Aorta (tissue), 5 donors: ENCODE data around the gene PLCXD1. TPM values are rescaled to one million over a fixed set of nuclear protein-coding genes. Genes with fewer than 3 reads are reported as not detected.
"Not testable (repeated sequence)": the region's sequence is repeated elsewhere in the genome, so short reads cannot be mapped to it uniquely, and the experiment has no call there.

ENCODE experiments used
- ATAC-seq: fragments of 200-7000 bp; cut with Tn5 transposase; one replicate; pipeline ENCODE4 v1.9.1; 2022; ENCODE audit warnings: moderate library complexity; ENCODE audit not compliant: low FRiP score
- DNase-seq, 2 donors: peaks; one replicate each; pipeline ENCODE4 v3.0.0-alpha.2; 2020
- H3K27ac ChIP-seq, 2 donors: one replicate each; pipeline ENCODE4 v1.5.1; 2013; ENCODE audit warnings: low read length in 2 of 2, mild to moderate bottlenecking in 2 of 2, moderate library complexity in 2 of 2, control low read depth in 1 of 2, inconsistent platforms in 1 of 2, low read depth in 1 of 2
- H3K27me3 ChIP-seq, 2 donors: one replicate each; pipeline ENCODE4 v1.6.1; 2013; ENCODE audit warnings: control low read depth in 1 of 2, low read length in 1 of 2, mild to moderate bottlenecking in 1 of 2, moderate library complexity in 1 of 2; ENCODE audit not compliant: insufficient read depth in 2 of 2, control insufficient read depth in 1 of 2
- H3K36me3 ChIP-seq, 2 donors: one replicate each; pipeline ENCODE4 v1.6.1; 2013; ENCODE audit warnings: control low read depth in 1 of 2, low read length in 1 of 2, mild to moderate bottlenecking in 1 of 2; ENCODE audit not compliant: insufficient read depth in 2 of 2, control insufficient read depth in 1 of 2
- H3K4me1 ChIP-seq, 2 donors: one replicate each; pipeline ENCODE4 v1.6.1; 2013; ENCODE audit warnings: low read length in 2 of 2, control low read depth in 1 of 2, mild to moderate bottlenecking in 1 of 2, moderate library complexity in 1 of 2; ENCODE audit not compliant: insufficient read depth in 2 of 2, control insufficient read depth in 1 of 2
- H3K4me3 ChIP-seq, 2 donors: one replicate each; pipeline ENCODE4 v1.5.1; 2013; ENCODE audit warnings: low read length in 2 of 2, control low read depth in 1 of 2, mild to moderate bottlenecking in 1 of 2
- H3K9me3 ChIP-seq: one replicate; pipeline ENCODE4 v1.6.1; 2013; ENCODE audit warnings: mild to moderate bottlenecking, low read length; ENCODE audit not compliant: control insufficient read depth
- WGBS, 2 donors: extraction: QIAGEN DNeasy Blood & Tissue Kit; methylation state at CpG; one replicate each; pipeline ENCODE4 v1.1.7; 2013; 5-methylcytosine and 5-hydroxymethylcytosine counted together
- intact Hi-C, 2 donors: fragments of 100-400 bp; cut with DNase I; formaldehyde crosslinking; loops; one replicate each; pipeline versions ENCODE4 v1.14.2 to v1.15.0; 2022
- long read RNA-seq, 2 donors: library from polyadenylated mRNA; unstranded; transcript quantifications; one replicate each; pipeline ENCODE4 v2.0.0, GENCODE V29; 2020 to 2021
- polyA plus RNA-seq, 2 donors: library from polyadenylated mRNA; stranded (reverse); fragments of 200-250 nt; gene quantifications; one replicate each; pipeline ENCODE4 v1.2.3, GENCODE V29; 2013
- total RNA-seq, 2 donors: library from RNA; stranded (reverse); fragmentation: NEBNext Ultra II Directional; extraction: Animal tissue kit (Norgen Biotek cat#: 25700); gene quantifications; one replicate each; pipeline ENCODE4 v1.2.1, GENCODE V29; 2021
- donor health status: healthy with polysubstance abuse.
- donor health status: Bipolar disorder and iron deficiency.
- donor health status: DM: no; HTN: no; CAD: no.
- donor health status: DM: no; HTN: no; CAD: no.
- donor health status: DM: yes; HTN: yes; CAD: no.

The PLCXD1 gene
- total RNA-seq, result 1 to 10 TPM; 3.7 to 9.7 TPM
- 10 to 100 TPM in 1 of 2 donors, 1 to 10 TPM in 1; 1.3 to 16.3 TPM for polyA plus RNA-seq
- long read RNA-seq, donor 1, partial matches to known transcripts, result 0 of 1 reads
- long read RNA-seq, donor 1, other reads (novel, unspliced or antisense), result 1 of 1 reads
- long read RNA-seq, donor 2, partial matches to known transcripts, result 0 of 7 reads
- long read RNA-seq, donor 2, other reads (novel, unspliced or antisense), result 7 of 7 reads

DNA sequence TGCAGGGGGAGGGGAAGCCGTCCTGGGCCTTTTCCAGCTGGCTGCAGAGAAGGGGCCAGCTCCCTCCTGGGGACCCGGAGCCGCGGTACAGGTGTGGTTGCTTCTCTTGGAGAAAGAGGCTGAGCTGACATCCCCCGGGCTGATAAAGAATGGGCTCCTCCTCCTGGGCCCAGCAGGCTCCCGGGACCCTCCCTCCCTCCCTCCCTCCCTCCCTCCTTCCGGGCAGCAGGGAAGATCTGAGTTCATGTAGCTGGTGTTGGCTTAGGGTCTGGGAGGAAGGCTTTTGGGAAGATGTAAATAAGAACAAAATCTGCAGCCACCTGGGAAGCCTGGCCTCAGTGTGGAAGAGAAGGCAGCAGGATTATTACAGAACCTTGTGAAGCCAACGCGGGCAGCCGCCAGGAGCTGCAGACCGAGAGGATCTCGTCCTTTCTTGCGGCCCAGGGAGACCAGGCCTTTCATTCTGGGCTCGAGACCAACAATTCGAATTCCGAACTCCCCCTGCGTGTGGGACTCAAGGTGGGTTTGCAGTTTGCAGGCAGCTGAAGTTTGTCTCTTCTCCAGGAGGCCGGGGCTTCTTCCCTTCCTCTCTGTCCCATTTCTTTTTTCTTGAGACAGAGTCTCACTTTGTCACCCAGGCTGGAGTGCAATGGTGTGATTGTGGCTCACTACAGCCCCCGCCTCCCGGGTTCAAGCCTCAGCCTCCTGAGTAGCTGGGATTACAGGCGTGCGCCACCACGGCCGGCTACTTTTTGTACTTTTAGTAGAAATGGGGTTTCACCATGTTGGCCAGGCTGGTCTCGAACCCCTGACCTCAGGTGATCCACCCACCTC is at the start of gene PLCXD1:
Gene PLCXD1, plus strand, starts transcription at position 216 of the 834 bp plus-strand sequence. CDS start 2,807 bp downstream, outside the sequence.
- Histone ChIP-seq H3K27ac (no peak within 1 kb of the TSS), H3K4me3 (no peak within 1 kb of the TSS), H3K27me3 (no peaks in the 10 kb centered on the region), H3K9me3 (no peaks in the 10 kb centered on the region), H3K36me3 (no peaks in the 10 kb centered on the region), H3K4me1 (no peaks in the 10 kb centered on the region)
- intact Hi-C loops, result loop anchor here in 1 of 2 donors (5.0 kb wide), 1 partner anchor 36 kb away; the partner anchor contains the start of gene GTPBP6
- peak; percentile 46 to 68 for DNase-seq
- no peak for ATAC-seq
- WGBS, 2 donors, result 29 to 37% methylated on average over 24 to 25 of the region's 25 CpGs

GRCh38 chrX:231637-232277 is 49.4 kb upstream of the PLCXD1 start:
- intact Hi-C loops, H3K4me1 ChIP-seq, H3K27ac ChIP-seq, H3K27me3 ChIP-seq, H3K36me3 ChIP-seq, H3K4me3 ChIP-seq, DNase-seq, H3K9me3 ChIP-seq: not testable (repeated sequence)
- peak; percentile 95 for ATAC-seq
- WGBS, 2 donors, result 96% methylated on average over 5 of the region's 45 CpGs; no CpG with 5 or more reads in 1 of the 2 donors

DNA sequence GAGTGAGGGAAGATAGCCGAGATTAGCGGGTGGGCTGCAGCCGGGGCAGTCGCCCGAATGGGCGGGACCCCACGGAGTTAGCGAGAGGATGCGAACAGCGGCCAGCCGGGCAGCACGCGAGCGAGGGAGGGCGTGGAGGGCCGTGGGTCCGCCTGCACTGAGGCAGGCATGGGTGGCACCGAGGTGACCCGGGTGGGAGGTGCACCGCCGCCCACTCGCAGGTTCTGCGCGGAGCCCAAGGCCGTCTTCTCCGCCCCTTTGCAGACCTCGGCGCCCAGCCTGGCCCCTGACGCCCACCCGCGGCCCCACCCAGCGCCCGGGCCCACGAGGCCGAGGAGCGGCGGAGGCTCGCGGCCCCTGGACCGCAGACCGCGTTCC is 48.9 kb upstream of the PLCXD1 start:
- intact Hi-C loops, H3K36me3 ChIP-seq, H3K4me1 ChIP-seq, H3K9me3 ChIP-seq, H3K27me3 ChIP-seq, H3K27ac ChIP-seq, DNase-seq, H3K4me3 ChIP-seq: not testable (repeated sequence)
- WGBS, 2 donors, result 84% methylated on average over 11 of the region's 42 CpGs; no CpG with 5 or more reads in 1 of the 2 donors
- ATAC-seq, result peak; percentile 59

- ATAC-seq, H3K4me3 ChIP-seq, H3K27me3 ChIP-seq, H3K36me3 ChIP-seq, H3K4me1 ChIP-seq, intact Hi-C loops, H3K27ac ChIP-seq, DNase-seq, H3K9me3 ChIP-seq: not testable (repeated sequence)
- WGBS, 2 donors, result no CpG with 5 or more reads among the region's 6 CpGs
Observed at GRCh38 chrX:236201-236600, 45.0 kb upstream of the PLCXD1 start.

- no peaks in the 10 kb centered on the region for H3K9me3 ChIP-seq
- intact Hi-C loops, result no loop called here
- H3K36me3 ChIP-seq, result no peaks in the 10 kb centered on the region
- no peak overlapping the region for H3K4me3 ChIP-seq
- no peaks in the 10 kb centered on the region for H3K27me3 ChIP-seq
- no peaks in the 10 kb centered on the region for H3K4me1 ChIP-seq
- H3K27ac ChIP-seq, result no peak overlapping the region
- ATAC-seq (no peak), DNase-seq (no peak)
- WGBS, 2 donors, result 87 to 91% methylated on average over 9 to 10 of the region's 14 CpGs
Observed at GRCh38 chrX:250965-251364, 30.2 kb upstream of the PLCXD1 start.

- WGBS, 2 donors, result 77 to 81% methylated on average over 17 of the region's 17 CpGs
- ATAC-seq, result not testable (repeated sequence)
Observed at GRCh38 chrX:251396-252243, 29.6 kb upstream of the PLCXD1 start.

GRCh38 chrX:252244-252956 is 28.8 kb upstream of the PLCXD1 start:
- Histone ChIP-seq H3K27me3 (no peaks in the 10 kb centered on the region), H3K27ac (no peak overlapping the region), H3K4me3 (no peak overlapping the region), H3K36me3 (no peaks in the 10 kb centered on the region), H3K4me1 (no peaks in the 10 kb centered on the region), H3K9me3 (no peaks in the 10 kb centered on the region)
- intact Hi-C loops, result no loop called here
- DNase-seq (no peak), ATAC-seq (no peak)
- WGBS, 2 donors, result 87 to 89% methylated on average over 12 of the region's 12 CpGs

More at GRCh38 chrX:251396-252243, 29.6 kb upstream of the PLCXD1 start:
- H3K36me3 ChIP-seq, H3K4me3 ChIP-seq, H3K27ac ChIP-seq, H3K27me3 ChIP-seq, intact Hi-C loops, H3K4me1 ChIP-seq, H3K9me3 ChIP-seq, DNase-seq: not testable (repeated sequence)

DNA sequence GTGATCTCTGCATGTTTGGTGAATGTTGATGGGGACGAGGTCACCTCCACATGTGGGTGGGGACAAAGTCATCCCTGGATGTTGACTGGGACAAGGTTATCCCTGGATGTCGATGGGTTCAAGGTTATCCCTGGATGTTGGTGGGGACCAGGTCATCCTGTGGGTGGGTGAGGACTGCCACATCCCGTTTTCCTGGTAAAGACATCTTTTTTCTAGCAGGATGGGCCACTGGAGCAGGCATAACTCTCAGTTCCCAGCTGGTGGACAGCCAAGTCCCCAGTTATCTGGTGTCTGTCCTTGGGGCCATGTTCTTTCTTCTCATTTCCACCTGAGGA is 28.3 kb upstream of the PLCXD1 start:
- DNase-seq (peak in 1 of 2 donors; percentile 37), ATAC-seq (no peak)
- WGBS, 2 donors, result 86 to 91% methylated on average over 3 of the region's 3 CpGs
- Histone ChIP-seq H3K4me3 (no peak overlapping the region), H3K27me3 (no peaks in the 10 kb centered on the region), H3K36me3 (no peaks in the 10 kb centered on the region), H3K27ac (no peak overlapping the region), H3K4me1 (no peaks in the 10 kb centered on the region), H3K9me3 (no peaks in the 10 kb centered on the region)
- intact Hi-C loops, result no loop called here
